Measurements from ENCODE around the gene HOXA13. TPM values are rescaled to one million over a fixed set of nuclear protein-coding genes. Genes with fewer than 3 reads are reported as not detected.
A peak's percentile ranks its signal among the peaks of the same experiment; 100 is the strongest.

Gene HOXA13
- total RNA-seq, 1 experiment from 2014 or later, result 0.35 TPM

- ChIA-PET POLR2A (ENCODE audit: unreplicated experiment) (no interaction called here), CTCF (interaction anchor here (0.8 kb wide), 1 partner anchor 17 kb away, joined by 3 read pairs; no protein-coding TSS in a partner anchor)
- no peaks in the 10 kb centered on the region for H3K27me3 ChIP-seq (ENCODE audit: insufficient read depth, low read depth)
- H3F3A ChIP-seq (ENCODE audit: insufficient read depth, low read depth), result no peaks in the 10 kb centered on the region
- no peaks in the 10 kb centered on the region for H3K4me1 ChIP-seq (replicated peaks; ENCODE audit: insufficient read depth)
- H4K20me1 ChIP-seq (ENCODE audit: insufficient read depth), result no peaks in the 10 kb centered on the region
- H3K79me2 ChIP-seq (ENCODE audit: low read depth), result no peaks in the 10 kb centered on the region
- no peak overlapping the region for H3K4me3 ChIP-seq
- no peak overlapping the region for H3K27ac ChIP-seq
- no peaks in the 10 kb centered on the region for H3K9me2 ChIP-seq (ENCODE audit: insufficient read depth)
- no TSS peak for BruUV-seq (replicated peaks)
- H3K4me2 ChIP-seq, result no peak overlapping the region
- no peak for DNase-seq
- intact Hi-C loops (cut with micrococcal nuclease; ENCODE audit: unreplicated experiment), result no loop called here
- H2AFZ ChIP-seq, result no peak overlapping the region
- H3K9me3 ChIP-seq (ENCODE audit: insufficient read depth, low read depth), result no peaks in the 10 kb centered on the region
- H3K36me3 ChIP-seq (ENCODE audit: low read depth), result no peaks in the 10 kb centered on the region
- no peak for TF ChIP-seq CTCF (conservative IDR thresholded peaks at IDR 0.05)
- TF ChIP-seq EZH2 (IDR thresholded peaks at IDR 0.05; ENCODE audit: low read depth), result no peak
These were observed 25.4 kb upstream of the HOXA13 start for GRCh38 chr7:27224983-27225934.

- Histone ChIP-seq H3K27ac (no peak overlapping the region), H4K20me1 (ENCODE audit: insufficient read depth) (no peaks in the 10 kb centered on the region), H3K79me2 (ENCODE audit: low read depth) (no peaks in the 10 kb centered on the region), H3K9me2 (ENCODE audit: insufficient read depth) (no peaks in the 10 kb centered on the region), H3K4me1 (replicated peaks; ENCODE audit: insufficient read depth) (no peaks in the 10 kb centered on the region), H3K4me2 (no peak overlapping the region), H3F3A (ENCODE audit: insufficient read depth, low read depth) (no peaks in the 10 kb centered on the region), H3K27me3 (ENCODE audit: insufficient read depth, low read depth) (no peaks in the 10 kb centered on the region), H3K36me3 (ENCODE audit: low read depth) (no peaks in the 10 kb centered on the region), H3K9me3 (ENCODE audit: insufficient read depth, low read depth) (no peaks in the 10 kb centered on the region), H2AFZ (no peak overlapping the region), H3K4me3 (no peak overlapping the region)
- intact Hi-C loops (cut with micrococcal nuclease; ENCODE audit: unreplicated experiment), result no loop called here
- CTCF ChIA-PET, result interaction anchor here (0.8 kb wide), 1 partner anchor 16 kb away, joined by 3 read pairs; no protein-coding TSS in a partner anchor
- POLR2A ChIA-PET (ENCODE audit: unreplicated experiment), result no interaction called here
- DNase-seq, result no peak
- BruUV-seq (replicated peaks), result no TSS peak
- TF ChIP-seq EZH2 (IDR thresholded peaks at IDR 0.05; ENCODE audit: low read depth) (no peak), CTCF (conservative IDR thresholded peaks at IDR 0.05) (no peak)
These were observed 24.2 kb upstream of the HOXA13 start for GRCh38 chr7:27223941-27224575.

- Histone ChIP-seq H3F3A (ENCODE audit: insufficient read depth, low read depth) (no peaks in the 10 kb centered on the region), H3K4me1 (replicated peaks; ENCODE audit: insufficient read depth) (no peaks in the 10 kb centered on the region), H4K20me1 (ENCODE audit: insufficient read depth) (no peaks in the 10 kb centered on the region), H3K27me3 (ENCODE audit: insufficient read depth, low read depth) (no peaks in the 10 kb centered on the region), H3K79me2 (ENCODE audit: low read depth) (no peaks in the 10 kb centered on the region), H3K27ac (no peak overlapping the region), H2AFZ (no peak overlapping the region), H3K9me2 (ENCODE audit: insufficient read depth) (no peaks in the 10 kb centered on the region), H3K4me2 (no peak overlapping the region), H3K36me3 (ENCODE audit: low read depth) (no peaks in the 10 kb centered on the region), H3K9me3 (ENCODE audit: insufficient read depth, low read depth) (no peaks in the 10 kb centered on the region), H3K4me3 (no peak overlapping the region)
- ChIA-PET CTCF (no interaction called here), POLR2A (ENCODE audit: unreplicated experiment) (interaction anchor here (0.6 kb wide), 1 partner anchor 587 kb away, joined by 5 read pairs; no protein-coding TSS in a partner anchor)
- intact Hi-C loops (cut with micrococcal nuclease; ENCODE audit: unreplicated experiment), result no loop called here
- no peak for TF ChIP-seq EZH2 (IDR thresholded peaks at IDR 0.05; ENCODE audit: low read depth)
- no peak for TF ChIP-seq CTCF (conservative IDR thresholded peaks at IDR 0.05)
- DNase-seq, result peak in 1 of 2 experiments; percentile 42
- BruUV-seq (replicated peaks), result no TSS peak
These were observed 21.4 kb upstream of the HOXA13 start for GRCh38 chr7:27221201-27221797.
